Raji (cell line): ENCODE results near the gene NECAP2.
A peak's percentile ranks its signal among the peaks of the same experiment; 100 is the strongest.

ENCODE experiments used
- POLR2A ChIP-seq: IDR thresholded peaks from 2 replicates; pipeline ENCODE4 v1.6.1; 2011; ENCODE audit warnings: low read depth, low read length, control low read depth; ENCODE audit not compliant: insufficient read depth

Gene NECAP2

GRCh38 chr1:16418823-16419425 is 21.6 kb upstream of the NECAP2 start:
- no peak for TF ChIP-seq POLR2A

- TF ChIP-seq POLR2A: no peak
Measured at GRCh38 chr1:16420424-16421118, 20.0 kb upstream of the NECAP2 start.

- no peak for TF ChIP-seq POLR2A
Measured at GRCh38 chr1:16421201-16421600, 19.3 kb upstream of the NECAP2 start.

DNA sequence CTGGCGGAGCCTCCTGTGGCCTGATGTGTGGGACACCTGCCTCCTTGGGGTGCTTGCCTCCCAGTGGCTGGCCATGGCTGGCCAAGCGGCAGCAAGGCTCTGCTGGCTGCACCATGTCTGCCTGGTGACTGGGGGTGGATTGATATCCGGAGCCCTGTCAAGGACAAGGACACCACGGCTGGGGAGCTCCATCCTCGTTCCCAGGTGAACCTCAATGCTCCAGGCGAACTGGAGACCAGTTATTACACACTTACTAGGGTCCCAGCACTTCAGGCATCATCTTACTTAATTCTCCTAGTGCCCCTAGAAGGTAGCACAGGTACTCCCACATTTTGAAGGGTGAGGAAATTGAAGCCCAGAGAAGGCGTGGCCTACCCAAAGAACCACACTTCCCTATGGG is 18.5 kb upstream of the NECAP2 start:
- no peak for TF ChIP-seq POLR2A

GRCh38 chr1:16425125-16426025 is 15.1 kb upstream of the NECAP2 start:
- no peak for TF ChIP-seq POLR2A

GRCh38 chr1:16430606-16431005 is 9.9 kb upstream of the NECAP2 start:
- TF ChIP-seq POLR2A: no peak; the same call in 1 of the 2 replicates

DNA sequence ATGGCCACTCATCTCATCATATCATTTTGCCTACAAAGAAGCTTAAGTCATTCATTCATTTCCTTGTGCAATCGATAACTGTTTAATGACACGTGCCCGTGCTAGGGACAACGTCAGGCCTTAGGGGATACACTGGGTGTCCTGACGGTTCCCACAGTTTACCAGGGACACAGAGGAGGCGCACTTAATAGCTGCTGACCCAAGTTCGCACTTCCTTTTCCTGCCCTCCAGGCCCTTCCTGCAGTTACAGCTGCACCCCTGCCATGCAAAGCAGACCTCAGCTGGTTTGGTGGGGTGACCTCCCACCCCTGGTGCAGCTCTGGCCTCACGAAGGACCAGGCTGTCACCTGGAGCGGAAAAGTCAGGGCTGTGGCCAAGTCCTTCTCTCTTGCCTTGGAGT is 7.5 kb upstream of the NECAP2 start:
- peak; percentile 45 for TF ChIP-seq POLR2A

- no peak for TF ChIP-seq POLR2A
Measured at GRCh38 chr1:16434007-16434406, 6.5 kb upstream of the NECAP2 start.

GRCh38 chr1:16434501-16434900 is 6.0 kb upstream of the NECAP2 start:
- no peak for TF ChIP-seq POLR2A

DNA sequence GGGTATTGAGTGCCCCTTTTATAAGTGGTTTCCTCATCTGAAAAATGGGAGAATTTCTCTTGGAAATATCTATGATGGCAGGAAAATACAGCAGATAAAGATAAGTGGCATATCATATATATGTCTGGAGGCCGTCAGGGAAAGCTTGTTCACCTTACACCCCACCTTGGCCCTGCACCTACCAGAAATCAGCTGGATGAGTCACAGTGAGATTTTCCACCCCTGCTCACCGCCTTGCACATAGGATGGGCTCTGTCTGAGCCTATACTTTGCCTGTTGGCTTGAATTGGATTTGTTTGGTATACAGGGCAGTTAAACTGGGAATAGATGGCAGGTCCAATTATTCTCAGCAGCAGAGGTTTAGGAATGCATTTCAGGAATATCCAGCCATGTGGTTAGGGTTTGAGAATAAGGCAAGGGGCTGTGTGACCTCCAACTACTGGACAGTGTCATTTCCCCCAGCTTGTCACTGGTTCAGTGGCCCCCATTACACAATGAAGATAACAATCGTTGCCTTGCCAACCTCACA is 3.5 kb upstream of the NECAP2 start, which contains the start of gene SPATA21:
TSS of gene SPATA21 (minus strand) at position 479 of the 529 bp plus-strand sequence. CDS start 6,053 bp downstream, outside the sequence.
- TF ChIP-seq POLR2A: no peak

DNA sequence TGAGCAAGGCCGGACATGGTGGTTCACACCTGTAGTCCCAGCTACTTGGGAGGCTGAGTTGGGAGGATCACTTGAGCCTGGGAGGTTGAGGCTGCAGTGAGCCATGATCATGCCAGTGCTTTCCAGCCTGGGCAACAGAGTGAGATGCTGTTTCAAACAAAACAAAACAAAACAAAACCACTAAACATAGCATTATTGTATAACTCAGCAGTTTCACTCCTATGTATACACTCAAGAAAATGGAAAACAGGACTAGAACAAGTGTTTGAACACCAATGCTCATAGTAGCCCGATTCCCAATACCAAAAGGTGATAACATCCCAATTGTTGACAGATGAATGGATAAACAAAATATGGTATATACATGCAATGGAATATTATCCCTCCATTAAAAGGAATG is 2.0 kb upstream of the NECAP2 start:
- TF ChIP-seq POLR2A: no peak

- no peak for TF ChIP-seq POLR2A
Measured at GRCh38 chr1:16438924-16439323, 1.6 kb upstream of the NECAP2 start.

DNA sequence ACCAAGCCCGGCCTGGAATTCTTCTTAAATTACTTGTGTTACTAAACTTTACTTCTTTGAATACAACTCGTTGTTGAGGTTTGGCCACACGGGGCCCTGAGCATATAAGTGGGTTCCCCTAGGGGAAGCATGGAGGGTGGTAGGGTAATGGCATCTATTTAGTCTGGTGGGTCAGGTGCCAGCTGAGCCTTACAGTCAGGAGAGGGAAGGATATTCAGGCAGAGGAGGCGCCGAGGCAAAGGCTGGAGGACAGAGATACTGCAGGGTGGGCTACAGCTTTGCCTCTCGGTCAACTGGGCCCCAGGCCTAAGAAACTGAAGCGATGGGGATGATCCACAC is 424 bp upstream of the NECAP2 start:
- TF ChIP-seq POLR2A: no peak

DNA sequence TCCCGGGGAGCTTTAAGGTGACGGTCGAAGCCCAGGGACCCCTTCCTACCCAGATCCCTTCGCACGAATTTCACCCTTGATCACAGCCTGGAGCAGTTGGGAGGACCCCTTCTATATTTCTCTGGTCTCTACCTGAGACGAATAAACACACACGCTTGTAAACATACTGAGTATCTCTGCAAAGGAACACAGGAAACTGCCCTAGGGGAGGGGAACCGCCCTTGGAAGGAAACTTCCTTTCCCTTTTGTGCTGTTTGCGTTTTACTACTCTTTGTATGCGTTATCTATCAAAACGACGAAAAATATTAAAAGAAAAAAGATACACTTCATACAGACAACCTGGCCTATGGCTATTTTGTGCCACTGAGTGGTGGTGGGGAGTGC is 750 bp downstream of the NECAP2 start:
- no peak for TF ChIP-seq POLR2A

DNA sequence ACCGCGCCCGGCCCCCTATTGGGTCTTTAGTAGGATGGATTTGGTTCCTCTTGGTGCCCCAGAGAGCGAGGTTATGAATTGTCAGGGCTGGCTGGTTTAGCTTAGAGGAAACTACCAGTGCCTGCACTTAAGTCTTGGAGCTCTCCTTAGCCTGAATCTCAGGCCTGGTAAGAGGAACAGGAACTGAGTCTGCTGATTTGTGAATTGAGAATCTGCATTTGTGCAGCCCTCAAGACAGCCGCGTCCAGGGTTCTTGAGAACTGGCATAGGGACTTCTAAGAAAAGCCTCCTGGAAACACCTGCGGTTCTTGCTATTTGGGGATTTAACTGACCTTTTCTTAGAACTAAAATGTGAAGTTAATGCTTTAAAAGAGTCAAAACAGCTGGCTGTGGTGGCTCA is 1.7 kb downstream of the NECAP2 start:
- TF ChIP-seq POLR2A: 0 out of 2 replicates have a peak, but pooled peaks have one; percentile 11
